SK-N-SH (cell line): Measurements from ENCODE around the gene MAPT.

Source experiments
- CHD2 ChIP-seq: fragments of 150-350 bp; IDR thresholded peaks from 2 replicates; pipeline ENCODE4 v1.6.1; 2018; ENCODE audit warnings: low read length; ENCODE audit not compliant: partially characterized antibody
- ELF1 ChIP-seq: IDR thresholded peaks from 2 replicates; pipeline ENCODE4 v1.4.0; 2012
- EP300 ChIP-seq, 2 experiments: IDR thresholded peaks; 2 replicates each; pipeline versions ENCODE4 v1.4.0 to v1.6.1; 2012; ENCODE audit warnings: borderline replicate concordance in 1 of 2, low read depth in 1 of 2, low read length in 1 of 2
- FOXM1 ChIP-seq: IDR thresholded peaks from 2 replicates; pipeline ENCODE4 v1.4.0; 2012; ENCODE audit warnings: low read depth, mild to moderate bottlenecking
- GABPA ChIP-seq: IDR thresholded peaks from 2 replicates; pipeline ENCODE4 v1.4.0; 2012; ENCODE audit warnings: low read depth, mild to moderate bottlenecking
- POLR2AphosphoS5 ChIP-seq: IDR thresholded peaks from 2 replicates; pipeline ENCODE4 v1.6.1; 2012; ENCODE audit warnings: low read depth, low read length
- RAD21 ChIP-seq: IDR thresholded peaks from 2 replicates; pipeline ENCODE4 v1.6.1; 2012; ENCODE audit warnings: mild to moderate bottlenecking, low read length
- RFX5 ChIP-seq: IDR thresholded peaks from 2 replicates; pipeline ENCODE4 v1.6.1; 2012; ENCODE audit warnings: mild to moderate bottlenecking, improper control_type of control experiment, low read length
- TAF1 ChIP-seq: IDR thresholded peaks from 2 replicates; pipeline ENCODE4 v1.6.1; 2012; ENCODE audit warnings: low read depth, mild to moderate bottlenecking, low read length, moderate library complexity, borderline replicate concordance
- TEAD4 ChIP-seq: IDR thresholded peaks from 2 replicates; pipeline ENCODE4 v1.4.0; 2012; ENCODE audit warnings: mild to moderate bottlenecking, borderline replicate concordance; ENCODE audit not compliant: insufficient read depth
- TF ChIP-seq, protein P1 (sequence below): fragments of 200-600 bp; sonication (generic); IDR thresholded peaks from 2 replicates; pipeline ENCODE4 v1.6.1; 2017; ENCODE audit warnings: antibody characterized with exemption, mild to moderate bottlenecking, moderate library complexity
- TF ChIP-seq, protein P2 (sequence below): IDR thresholded peaks from 2 replicates; pipeline ENCODE4 v1.4.0; 2012; ENCODE audit warnings: low read depth, borderline replicate concordance

DNA sequence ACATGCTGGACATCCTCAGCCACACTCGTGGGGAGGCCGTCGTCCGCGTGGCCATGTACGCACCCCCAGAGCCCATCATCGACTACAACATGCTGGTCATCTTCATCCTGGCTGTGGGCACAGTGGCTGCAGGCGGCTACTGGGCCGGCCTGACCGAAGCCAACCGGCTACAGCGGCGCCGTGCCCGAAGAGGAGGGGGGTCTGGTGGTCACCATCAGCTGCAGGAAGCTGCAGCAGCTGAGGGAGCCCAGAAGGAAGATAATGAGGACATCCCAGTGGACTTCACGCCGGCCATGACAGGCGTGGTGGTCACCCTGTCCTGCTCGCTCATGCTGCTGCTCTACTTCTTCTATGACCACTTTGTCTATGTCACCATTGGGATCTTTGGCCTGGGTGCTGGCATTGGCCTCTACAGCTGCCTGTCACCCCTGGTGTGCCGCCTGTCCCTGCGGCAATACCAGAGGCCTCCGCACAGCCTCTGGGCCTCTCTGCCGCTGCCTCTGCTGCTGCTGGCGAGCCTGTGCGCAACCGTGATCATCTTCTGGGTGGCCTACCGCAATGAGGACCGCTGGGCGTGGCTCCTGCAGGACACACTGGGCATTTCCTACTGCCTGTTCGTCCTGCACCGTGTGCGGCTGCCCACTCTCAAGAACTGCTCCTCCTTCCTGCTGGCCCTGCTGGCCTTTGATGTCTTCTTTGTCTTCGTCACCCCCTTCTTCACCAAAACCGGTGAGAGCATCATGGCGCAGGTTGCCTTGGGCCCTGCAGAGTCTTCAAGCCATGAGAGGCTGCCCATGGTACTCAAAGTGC is 48.8 kb upstream of the MAPT start:
- TF ChIP-seq, protein P1, sequence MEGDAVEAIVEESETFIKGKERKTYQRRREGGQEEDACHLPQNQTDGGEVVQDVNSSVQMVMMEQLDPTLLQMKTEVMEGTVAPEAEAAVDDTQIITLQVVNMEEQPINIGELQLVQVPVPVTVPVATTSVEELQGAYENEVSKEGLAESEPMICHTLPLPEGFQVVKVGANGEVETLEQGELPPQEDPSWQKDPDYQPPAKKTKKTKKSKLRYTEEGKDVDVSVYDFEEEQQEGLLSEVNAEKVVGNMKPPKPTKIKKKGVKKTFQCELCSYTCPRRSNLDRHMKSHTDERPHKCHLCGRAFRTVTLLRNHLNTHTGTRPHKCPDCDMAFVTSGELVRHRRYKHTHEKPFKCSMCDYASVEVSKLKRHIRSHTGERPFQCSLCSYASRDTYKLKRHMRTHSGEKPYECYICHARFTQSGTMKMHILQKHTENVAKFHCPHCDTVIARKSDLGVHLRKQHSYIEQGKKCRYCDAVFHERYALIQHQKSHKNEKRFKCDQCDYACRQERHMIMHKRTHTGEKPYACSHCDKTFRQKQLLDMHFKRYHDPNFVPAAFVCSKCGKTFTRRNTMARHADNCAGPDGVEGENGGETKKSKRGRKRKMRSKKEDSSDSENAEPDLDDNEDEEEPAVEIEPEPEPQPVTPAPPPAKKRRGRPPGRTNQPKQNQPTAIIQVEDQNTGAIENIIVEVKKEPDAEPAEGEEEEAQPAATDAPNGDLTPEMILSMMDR: no peak
- TF ChIP-seq RFX5: no peak
- TF ChIP-seq TAF1: no peak
- TF ChIP-seq, protein P2, sequence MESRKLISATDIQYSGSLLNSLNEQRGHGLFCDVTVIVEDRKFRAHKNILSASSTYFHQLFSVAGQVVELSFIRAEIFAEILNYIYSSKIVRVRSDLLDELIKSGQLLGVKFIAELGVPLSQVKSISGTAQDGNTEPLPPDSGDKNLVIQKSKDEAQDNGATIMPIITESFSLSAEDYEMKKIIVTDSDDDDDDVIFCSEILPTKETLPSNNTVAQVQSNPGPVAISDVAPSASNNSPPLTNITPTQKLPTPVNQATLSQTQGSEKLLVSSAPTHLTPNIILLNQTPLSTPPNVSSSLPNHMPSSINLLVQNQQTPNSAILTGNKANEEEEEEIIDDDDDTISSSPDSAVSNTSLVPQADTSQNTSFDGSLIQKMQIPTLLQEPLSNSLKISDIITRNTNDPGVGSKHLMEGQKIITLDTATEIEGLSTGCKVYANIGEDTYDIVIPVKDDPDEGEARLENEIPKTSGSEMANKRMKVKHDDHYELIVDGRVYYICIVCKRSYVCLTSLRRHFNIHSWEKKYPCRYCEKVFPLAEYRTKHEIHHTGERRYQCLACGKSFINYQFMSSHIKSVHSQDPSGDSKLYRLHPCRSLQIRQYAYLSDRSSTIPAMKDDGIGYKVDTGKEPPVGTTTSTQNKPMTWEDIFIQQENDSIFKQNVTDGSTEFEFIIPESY: no peak
- no peak for TF ChIP-seq POLR2AphosphoS5
- TF ChIP-seq RAD21: no peak
- no peak for TF ChIP-seq CHD2
- no peak for TF ChIP-seq ELF1
- no peak for TF ChIP-seq TEAD4
- TF ChIP-seq FOXM1: no peak
- TF ChIP-seq EP300 (IDR thresholded peaks at IDR 0.05; ENCODE audit: borderline replicate concordance in 1 of 2, low read depth in 1 of 2, low read length in 1 of 2): no peak
- TF ChIP-seq GABPA: no peak
